Astrocyte of the spinal cord (primary cell): Measurements from ENCODE around the gene TBX2.
"Not testable (repeated sequence)": the region's sequence is repeated elsewhere in the genome, so short reads cannot be mapped to it uniquely, and the experiment has no call there.

Source experiments
- DNase-seq: peaks from one replicate; pipeline ENCODE4 v3.0.0; 2011; ENCODE audit warnings: low read depth, low spot score
- H3K4me3 ChIP-seq: 2 replicates; pipeline ENCODE4 v1.5.1; 2011; ENCODE audit warnings: low read depth, mild to moderate bottlenecking, low read length, moderate library complexity
- CTCF ChIP-seq: IDR thresholded peaks from 2 replicates; pipeline ENCODE4 v1.5.1; 2012; ENCODE audit warnings: low read depth, mild to moderate bottlenecking, low read length, inconsistent platforms
- in situ Hi-C: cut with HindIII; loops from 2 replicates; pipeline ENCODE4 v1.10.0; 2017; ENCODE audit warnings: low sequenced_read_pairs

TBX2 gene

DNA sequence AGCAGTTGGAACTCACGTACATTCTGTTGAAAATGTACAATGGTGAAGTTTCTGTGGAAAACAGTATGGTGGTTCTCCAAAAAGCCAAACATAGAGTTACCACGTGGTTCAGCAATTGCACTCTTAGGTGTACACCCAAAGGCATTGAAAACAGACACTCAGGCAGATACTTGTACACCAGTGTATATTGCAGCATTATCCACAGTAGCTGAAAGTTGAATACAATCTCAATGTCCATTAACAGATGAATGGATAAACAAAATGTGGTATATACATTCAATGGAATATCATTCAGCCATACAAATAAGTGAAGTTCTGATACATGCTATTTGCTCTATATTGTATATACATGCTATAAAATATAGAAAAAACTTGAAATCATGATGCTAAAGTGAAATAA, 23.2 kb downstream of the TBX2 start:
- no peak overlapping the region for H3K4me3 ChIP-seq
- TF ChIP-seq CTCF = no peak
- in situ Hi-C loops = no loop called here
- DNase-seq = no peak

DNA sequence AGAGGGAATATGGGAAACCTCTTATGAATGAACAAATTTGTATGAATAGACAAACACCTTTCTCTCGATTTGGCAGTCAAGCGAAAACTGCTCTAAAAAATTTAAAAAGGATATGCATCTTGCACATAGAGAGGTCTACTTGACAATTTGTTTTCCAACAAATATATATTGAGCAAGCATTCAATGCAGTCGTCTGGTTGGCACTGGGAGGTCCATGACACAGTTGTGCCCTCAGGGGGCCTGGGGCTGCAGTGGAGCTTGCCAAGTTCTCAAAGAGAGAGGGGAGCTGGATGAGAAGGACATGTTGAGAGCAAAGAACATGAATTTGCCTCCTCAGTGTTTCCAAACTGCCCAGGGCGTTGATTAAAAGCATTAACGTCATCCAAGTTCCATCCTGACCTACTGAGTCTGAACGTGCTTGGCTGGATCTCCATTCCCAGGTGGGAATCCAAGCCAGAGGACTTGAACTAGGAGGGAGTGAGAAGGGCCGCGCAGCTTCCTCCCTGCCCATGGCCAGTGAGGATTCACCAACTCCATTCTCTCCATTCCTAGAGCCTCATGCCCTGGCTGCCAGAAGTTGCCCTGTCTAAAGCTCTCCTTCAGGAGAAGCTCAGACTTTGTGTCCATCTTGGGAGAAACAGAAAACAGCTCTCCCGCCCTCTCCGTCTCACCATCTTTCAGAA, 24.5 kb downstream of the TBX2 start:
- no peak for DNase-seq
- no peak for TF ChIP-seq CTCF
- H3K4me3 ChIP-seq = no peak overlapping the region
- in situ Hi-C loops = no loop called here

- no peak for TF ChIP-seq CTCF
- H3K4me3 ChIP-seq = no peak overlapping the region
- no peak for DNase-seq
- in situ Hi-C loops = no loop called here
Measured at GRCh38 chr17:61425682-61426481, 26.2 kb downstream of the TBX2 start.

DNA sequence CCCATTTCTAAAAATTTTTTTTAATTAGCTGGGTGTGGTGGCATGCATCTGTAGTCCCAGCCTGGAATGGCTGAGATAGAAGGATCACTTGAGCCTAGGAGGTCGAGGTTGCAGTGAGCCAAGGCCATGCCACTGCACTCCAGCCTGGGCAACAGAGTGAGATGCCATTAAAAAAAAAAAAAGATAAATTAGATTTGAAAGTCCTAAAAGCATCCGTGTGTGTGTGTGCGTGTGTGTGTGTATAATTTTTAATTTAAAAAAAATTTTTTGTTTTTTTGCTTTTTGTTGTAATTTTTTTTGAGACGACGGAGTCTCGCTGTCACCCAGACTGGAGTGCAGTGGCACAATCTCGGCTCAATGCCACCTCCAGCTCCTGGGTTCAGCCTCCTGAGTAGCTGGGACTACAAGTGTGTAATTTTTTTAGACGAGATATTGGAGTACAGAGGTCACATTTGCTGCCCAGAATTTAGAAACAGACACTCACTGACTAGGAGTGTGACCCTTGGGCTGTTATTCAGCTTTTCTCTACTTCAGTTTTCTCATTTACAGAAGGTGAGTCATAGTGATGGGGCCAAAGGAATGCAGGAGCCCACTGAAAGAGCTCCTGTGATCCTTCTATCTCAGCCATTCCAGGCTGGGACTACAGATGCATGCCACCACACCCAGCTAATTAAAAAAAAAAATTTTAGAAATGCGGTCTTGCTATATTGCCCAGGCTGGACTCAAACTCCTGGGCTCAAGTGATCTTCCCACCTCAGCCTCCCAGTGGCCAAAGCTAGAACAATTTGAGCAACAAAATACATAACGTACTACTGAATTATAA, 27.1 kb downstream of the TBX2 start:
- no peak overlapping the region for H3K4me3 ChIP-seq
- in situ Hi-C loops = no loop called here
- no peak for TF ChIP-seq CTCF
- DNase-seq = no peak

DNA sequence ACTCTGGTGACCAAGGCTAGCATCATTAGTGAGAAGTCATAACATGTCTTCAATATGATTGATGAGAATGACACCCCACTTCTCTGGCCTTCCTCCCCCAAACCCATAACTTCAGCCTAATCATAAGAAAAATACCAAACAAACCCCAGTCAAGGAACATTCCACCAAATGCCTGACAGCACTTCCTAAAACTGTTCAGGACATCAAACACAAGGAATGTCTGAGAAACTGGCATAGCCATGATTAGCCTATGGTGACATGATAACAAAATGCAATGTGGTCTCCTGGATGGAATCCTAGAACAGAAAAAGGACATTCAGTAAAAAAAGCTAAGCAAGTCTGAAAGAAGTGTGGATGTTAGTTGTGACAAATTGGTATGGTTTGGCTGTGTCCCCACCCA, 27.9 kb downstream of the TBX2 start:
- TF ChIP-seq CTCF = no peak
- in situ Hi-C loops = no loop called here
- DNase-seq = no peak
- no peak overlapping the region for H3K4me3 ChIP-seq

DNA sequence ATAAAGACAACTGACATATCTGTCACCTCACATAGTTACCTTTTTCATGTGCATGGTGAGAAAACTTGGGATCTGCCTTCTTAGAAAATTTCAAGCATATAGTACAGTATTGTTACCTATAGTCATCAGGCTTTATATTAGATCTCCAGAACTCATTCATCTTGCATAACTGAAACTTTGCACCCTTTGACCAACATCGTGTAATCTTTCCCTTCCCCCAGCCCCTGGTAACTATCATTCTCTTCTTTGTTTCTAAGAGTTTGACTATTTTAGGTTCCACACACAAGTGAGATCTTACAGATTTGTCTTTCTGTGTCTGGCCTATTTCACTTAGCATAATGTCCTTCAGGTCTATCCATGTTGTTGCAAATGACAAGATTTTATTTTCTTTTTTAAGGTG, 29.6 kb downstream of the TBX2 start:
- H3K4me3 ChIP-seq = no peak overlapping the region
- in situ Hi-C loops = no loop called here
- no peak for DNase-seq
- TF ChIP-seq CTCF = no peak

DNA sequence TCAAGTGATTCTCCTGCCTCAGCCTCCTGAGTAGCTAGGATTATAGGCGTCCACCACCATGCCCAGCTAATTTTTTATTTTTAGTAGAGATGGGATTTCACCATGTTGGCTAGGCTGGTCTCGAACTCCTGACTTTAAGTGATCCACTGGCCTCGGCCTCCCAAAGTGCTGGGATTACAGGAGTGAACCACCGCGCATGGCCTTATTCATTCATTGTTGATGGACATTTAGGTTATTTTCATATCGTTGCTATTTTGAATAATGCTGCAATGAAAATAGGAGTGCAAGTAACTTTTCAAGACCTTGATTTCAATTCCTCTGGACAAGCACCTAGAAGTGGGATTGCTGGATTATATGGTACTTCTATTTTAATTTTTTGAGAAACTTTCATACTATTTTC, 30.2 kb downstream of the TBX2 start:
- H3K4me3 ChIP-seq, in situ Hi-C loops, DNase-seq: not testable (repeated sequence)
